Memory B cell (primary cell): ENCODE data around the gene SLC13A2.
"Not testable (repeated sequence)": the region's sequence is repeated elsewhere in the genome, so short reads cannot be mapped to it uniquely, and the experiment has no call there.

ENCODE experiments used
- ATAC-seq: fragments of 150-1000 bp; cut with Tn5 transposase; 2 replicates; pipeline ENCODE4 v1.10.0; 2021; ENCODE audit warnings: low read depth, mild to moderate bottlenecking, moderate library complexity
- DNase-seq, 2 donors: peaks; one replicate each; pipeline ENCODE4 v3.0.0; 2022; ENCODE audit warnings: low spot score in 2 of 2
- H3K27ac Mint-ChIP-seq: one replicate; pipeline ENCODE4 v1.8.0; 2022; ENCODE audit warnings: mild to moderate bottlenecking, moderate library complexity, mixed read lengths
- H3K27me3 Mint-ChIP-seq: one replicate; pipeline ENCODE4 v1.8.0; 2022; ENCODE audit warnings: mixed read lengths
- H3K36me3 Mint-ChIP-seq: one replicate; pipeline ENCODE4 v1.8.0; 2022; ENCODE audit warnings: mild to moderate bottlenecking, mixed read lengths
- H3K4me1 Mint-ChIP-seq: one replicate; pipeline ENCODE4 v1.8.0; 2022; ENCODE audit warnings: mixed read lengths
- H3K4me3 Mint-ChIP-seq: one replicate; pipeline ENCODE4 v1.8.0; 2022; ENCODE audit warnings: mild to moderate bottlenecking, moderate library complexity, mixed read lengths
- H3K9me3 Mint-ChIP-seq: one replicate; pipeline ENCODE4 v1.8.0; 2022; ENCODE audit warnings: mixed read lengths

SLC13A2 gene, protein sequence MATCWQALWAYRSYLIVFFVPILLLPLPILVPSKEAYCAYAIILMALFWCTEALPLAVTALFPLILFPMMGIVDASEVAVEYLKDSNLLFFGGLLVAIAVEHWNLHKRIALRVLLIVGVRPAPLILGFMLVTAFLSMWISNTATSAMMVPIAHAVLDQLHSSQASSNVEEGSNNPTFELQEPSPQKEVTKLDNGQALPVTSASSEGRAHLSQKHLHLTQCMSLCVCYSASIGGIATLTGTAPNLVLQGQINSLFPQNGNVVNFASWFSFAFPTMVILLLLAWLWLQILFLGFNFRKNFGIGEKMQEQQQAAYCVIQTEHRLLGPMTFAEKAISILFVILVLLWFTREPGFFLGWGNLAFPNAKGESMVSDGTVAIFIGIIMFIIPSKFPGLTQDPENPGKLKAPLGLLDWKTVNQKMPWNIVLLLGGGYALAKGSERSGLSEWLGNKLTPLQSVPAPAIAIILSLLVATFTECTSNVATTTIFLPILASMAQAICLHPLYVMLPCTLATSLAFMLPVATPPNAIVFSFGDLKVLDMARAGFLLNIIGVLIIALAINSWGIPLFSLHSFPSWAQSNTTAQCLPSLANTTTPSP

DNA sequence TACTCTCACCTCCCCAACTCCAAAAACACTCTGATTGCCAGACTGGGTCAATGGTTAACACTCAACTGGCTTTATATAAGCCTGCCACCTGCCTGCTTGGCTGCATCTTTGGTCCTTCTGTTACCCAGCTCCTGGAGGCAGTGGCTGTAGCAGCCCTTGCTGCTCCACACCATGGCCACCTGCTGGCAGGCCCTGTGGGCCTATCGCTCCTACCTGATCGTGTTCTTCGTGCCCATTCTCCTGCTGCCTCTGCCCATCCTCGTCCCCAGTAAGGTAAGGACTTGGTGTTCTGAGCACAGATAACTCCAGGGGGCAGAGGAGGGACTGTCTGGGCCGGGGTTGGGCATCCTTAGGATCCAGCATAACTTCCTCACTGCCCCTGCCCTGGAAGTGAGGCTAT is at the start of gene SLC13A2:
SLC13A2 (plus strand) TSS at position 103 of the 400 bp plus-strand sequence; CDS start at position 172, 69 bp downstream.
- ATAC-seq, result no peak
- H3K4me1 Mint-ChIP-seq, result peaks cover 3% of the 10 kb centered on the region
- H3K27me3 Mint-ChIP-seq, result peaks cover 4% of the 10 kb centered on the region
- H3K4me3 Mint-ChIP-seq, result no peak within 1 kb of the TSS
- DNase-seq, result no peak
- H3K9me3 Mint-ChIP-seq, result no peaks in the 10 kb centered on the region
- no peaks in the 10 kb centered on the region for H3K36me3 Mint-ChIP-seq
- no peak within 1 kb of the TSS for H3K27ac Mint-ChIP-seq

DNA sequence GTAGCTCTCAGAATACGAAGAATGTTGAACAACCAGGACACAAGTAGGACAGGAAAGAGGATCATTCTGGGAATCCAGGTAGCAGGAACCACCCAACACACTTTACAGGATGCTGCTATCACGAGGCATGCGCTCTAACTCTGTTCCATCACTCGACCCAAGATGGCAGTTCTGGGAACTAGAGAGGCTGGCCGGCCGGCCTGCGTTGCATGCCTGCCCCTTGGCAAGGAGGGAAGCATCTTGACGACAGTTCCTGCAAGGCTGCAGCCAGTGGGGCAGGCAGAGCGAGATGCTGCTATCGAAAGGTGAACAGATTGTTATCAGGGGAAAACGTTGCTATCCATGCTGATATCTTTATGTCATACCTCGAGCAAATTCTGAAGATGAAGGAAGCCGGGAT is 48.2 kb upstream of the SLC13A2 start:
- DNase-seq, result no peak
- peaks cover 14% of the 10 kb centered on the region for H3K27me3 Mint-ChIP-seq
- no peak overlapping the region for H3K4me3 Mint-ChIP-seq
- no peaks in the 10 kb centered on the region for H3K4me1 Mint-ChIP-seq
- no peak for ATAC-seq
- no peak overlapping the region for H3K27ac Mint-ChIP-seq
- H3K36me3 Mint-ChIP-seq, result no peaks in the 10 kb centered on the region
- no peaks in the 10 kb centered on the region for H3K9me3 Mint-ChIP-seq

DNA sequence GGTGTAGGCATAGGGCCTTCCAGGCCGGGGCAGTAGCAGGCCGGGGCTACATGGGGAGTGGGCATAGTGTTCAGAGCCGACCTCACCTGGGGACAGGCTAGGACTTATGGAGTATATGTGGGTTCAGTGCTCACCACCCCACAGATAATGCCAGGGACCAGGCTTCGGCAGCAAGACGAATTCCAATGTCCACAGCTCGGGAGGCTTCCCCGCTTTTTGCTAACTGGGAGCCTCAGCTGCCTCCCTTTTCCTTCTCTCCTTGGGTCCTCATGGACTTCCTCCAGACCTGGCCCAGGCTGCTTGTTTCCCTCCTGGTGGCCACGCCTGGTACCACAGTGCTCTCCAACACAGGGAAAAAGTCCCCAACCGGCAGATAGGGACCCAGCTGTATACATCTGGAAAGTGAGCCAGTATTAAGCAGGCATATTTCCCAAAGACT is 47.3 kb upstream of the SLC13A2 start:
- Mint-ChIP-seq H3K4me1 (no peaks in the 10 kb centered on the region), H3K9me3 (no peaks in the 10 kb centered on the region), H3K36me3 (no peaks in the 10 kb centered on the region), H3K27ac (no peak overlapping the region), H3K4me3 (no peak overlapping the region), H3K27me3 (peaks cover 14% of the 10 kb centered on the region)
- ATAC-seq (no peak), DNase-seq (no peak)

GRCh38 chr17:28427371-28427770 is 46.1 kb upstream of the SLC13A2 start:
- DNase-seq (no peak), ATAC-seq (no peak)
- no peak overlapping the region for H3K4me3 Mint-ChIP-seq
- peaks cover 17% of the 10 kb centered on the region for H3K27me3 Mint-ChIP-seq
- H3K9me3 Mint-ChIP-seq, result no peaks in the 10 kb centered on the region
- no peaks in the 10 kb centered on the region for H3K36me3 Mint-ChIP-seq
- H3K4me1 Mint-ChIP-seq, result no peaks in the 10 kb centered on the region
- H3K27ac Mint-ChIP-seq, result no peak overlapping the region

- ATAC-seq, H3K36me3 Mint-ChIP-seq, H3K27ac Mint-ChIP-seq, H3K9me3 Mint-ChIP-seq, H3K4me3 Mint-ChIP-seq, H3K4me1 Mint-ChIP-seq, DNase-seq: not testable (repeated sequence)
- H3K27me3 Mint-ChIP-seq, result peaks cover 17% of the 10 kb centered on the region
Observed at GRCh38 chr17:28427982-28428381, 45.5 kb upstream of the SLC13A2 start.

- H3K9me3 Mint-ChIP-seq, result no peaks in the 10 kb centered on the region
- peaks cover 1% of the 10 kb centered on the region for H3K36me3 Mint-ChIP-seq
- no peak overlapping the region for H3K4me3 Mint-ChIP-seq
- peaks cover 3% of the 10 kb centered on the region for H3K27me3 Mint-ChIP-seq
- no peak for ATAC-seq
- peaks cover 2% of the 10 kb centered on the region for H3K4me1 Mint-ChIP-seq
- H3K27ac Mint-ChIP-seq, result no peak overlapping the region
- no peak for DNase-seq
Observed at GRCh38 chr17:28433721-28434120, 39.7 kb upstream of the SLC13A2 start.

DNA sequence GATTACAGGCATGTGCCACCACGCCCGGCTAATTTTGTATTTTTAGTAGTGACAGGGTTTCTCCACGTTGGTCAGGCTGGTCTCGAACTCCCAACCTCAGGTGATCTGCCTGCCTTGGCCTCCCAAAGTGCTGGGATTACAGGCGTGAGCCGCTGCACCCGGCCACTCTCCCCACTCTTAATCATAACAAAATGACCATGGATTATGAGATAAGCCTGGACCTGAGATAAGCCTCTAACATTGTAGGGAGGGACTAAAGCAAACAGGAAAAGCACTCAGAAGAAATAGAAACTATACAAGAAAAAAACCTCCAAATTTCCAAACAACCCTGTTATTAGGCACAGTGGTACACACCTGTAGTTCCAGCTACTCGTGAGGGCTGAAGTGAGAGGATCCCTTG is 39.1 kb upstream of the SLC13A2 start:
- not testable (repeated sequence) for ATAC-seq, H3K27ac Mint-ChIP-seq, H3K4me3 Mint-ChIP-seq

GRCh38 chr17:28443901-28444638 is 29.4 kb upstream of the SLC13A2 start:
- no peak overlapping the region for H3K27ac Mint-ChIP-seq
- H3K4me3 Mint-ChIP-seq, result no peak overlapping the region

More for the DNA sequence above, 39.1 kb upstream of the SLC13A2 start:
- H3K4me1 Mint-ChIP-seq, H3K9me3 Mint-ChIP-seq, H3K27me3 Mint-ChIP-seq, DNase-seq, H3K36me3 Mint-ChIP-seq: not testable (repeated sequence)

GRCh38 chr17:28446716-28447395 is 26.6 kb upstream of the SLC13A2 start:
- Mint-ChIP-seq H3K4me3 (no peak overlapping the region), H3K9me3 (peaks cover 9% of the 10 kb centered on the region), H3K27me3 (no peaks in the 10 kb centered on the region), H3K4me1 (no peaks in the 10 kb centered on the region), H3K27ac (no peak overlapping the region), H3K36me3 (peaks cover 2% of the 10 kb centered on the region)
- DNase-seq (no peak), ATAC-seq (no peak)

More at GRCh38 chr17:28443901-28444638, 29.4 kb upstream of the SLC13A2 start:
- peaks cover 2% of the 10 kb centered on the region for H3K9me3 Mint-ChIP-seq
- no peaks in the 10 kb centered on the region for H3K4me1 Mint-ChIP-seq
- no peaks in the 10 kb centered on the region for H3K27me3 Mint-ChIP-seq
- DNase-seq, result no peak
- H3K36me3 Mint-ChIP-seq, result no peaks in the 10 kb centered on the region
- ATAC-seq, result no peak

GRCh38 chr17:28447396-28447760 is 26.1 kb upstream of the SLC13A2 start:
- peaks cover 9% of the 10 kb centered on the region for H3K9me3 Mint-ChIP-seq

GRCh38 chr17:28449859-28450258 is 23.6 kb upstream of the SLC13A2 start:
- ATAC-seq, result no peak
- Mint-ChIP-seq H3K4me1 (no peaks in the 10 kb centered on the region), H3K36me3 (peaks cover 2% of the 10 kb centered on the region), H3K27me3 (peaks cover 3% of the 10 kb centered on the region), H3K9me3 (peaks cover 9% of the 10 kb centered on the region), H3K27ac (no peak overlapping the region), H3K4me3 (no peak overlapping the region)
- DNase-seq, result no peak

More at GRCh38 chr17:28447396-28447760, 26.1 kb upstream of the SLC13A2 start:
- H3K27me3 Mint-ChIP-seq, result no peaks in the 10 kb centered on the region
- ATAC-seq (no peak), DNase-seq (no peak)
- H3K4me3 Mint-ChIP-seq, result no peak overlapping the region
- H3K27ac Mint-ChIP-seq, result no peak overlapping the region
- H3K36me3 Mint-ChIP-seq, result peaks cover 2% of the 10 kb centered on the region
- H3K4me1 Mint-ChIP-seq, result no peaks in the 10 kb centered on the region

DNA sequence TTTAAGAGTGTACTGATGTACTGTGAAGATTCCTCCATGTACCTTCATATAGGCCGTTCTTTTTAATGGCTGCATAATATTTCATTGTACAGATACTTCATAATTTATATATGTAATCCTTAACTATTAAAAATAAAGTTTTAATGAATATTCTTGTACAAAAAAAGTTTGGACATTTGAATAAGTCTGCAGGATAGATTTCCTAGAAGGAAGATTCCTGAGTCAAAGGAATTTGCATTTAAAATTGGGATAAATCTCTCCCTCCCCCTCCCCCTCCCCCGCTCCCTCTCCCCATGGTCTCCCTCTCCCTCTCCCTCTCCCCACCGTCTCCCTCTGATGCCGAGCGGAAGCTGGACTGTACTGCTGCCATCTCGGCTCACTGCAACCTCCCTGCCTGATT is 15.6 kb upstream of the SLC13A2 start:
- no peak for ATAC-seq
- Mint-ChIP-seq H3K4me1 (no peaks in the 10 kb centered on the region), H3K27ac (no peak overlapping the region), H3K9me3 (no peaks in the 10 kb centered on the region), H3K36me3 (no peaks in the 10 kb centered on the region), H3K4me3 (no peak overlapping the region), H3K27me3 (peaks cover 3% of the 10 kb centered on the region)
- no peak for DNase-seq

DNA sequence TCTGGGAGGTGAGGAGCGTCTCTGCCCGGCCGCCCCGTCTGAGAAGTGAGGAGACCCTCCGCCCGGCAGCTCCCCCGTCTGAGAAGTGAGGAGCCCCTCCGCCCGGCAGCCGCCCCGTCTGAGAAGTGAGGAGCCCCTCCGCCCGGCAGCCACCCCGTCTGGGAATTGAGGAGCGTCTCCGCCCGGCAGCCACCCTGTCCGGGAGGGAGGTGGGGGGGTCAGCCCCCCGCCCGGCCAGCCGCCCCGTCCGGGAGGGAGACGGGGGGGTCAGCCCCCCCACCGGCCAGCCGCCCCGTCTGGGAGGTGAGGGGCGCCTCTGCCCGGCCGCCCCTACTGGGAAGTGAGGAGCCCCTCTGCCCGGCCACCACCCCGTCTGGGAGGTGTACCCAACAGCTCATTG is 14.6 kb upstream of the SLC13A2 start:
- H3K27me3 Mint-ChIP-seq, H3K36me3 Mint-ChIP-seq, DNase-seq, H3K4me1 Mint-ChIP-seq, H3K4me3 Mint-ChIP-seq, H3K27ac Mint-ChIP-seq, ATAC-seq, H3K9me3 Mint-ChIP-seq: not testable (repeated sequence)

- Mint-ChIP-seq H3K27me3 (peaks cover 9% of the 10 kb centered on the region), H3K27ac (no peak overlapping the region), H3K36me3 (no peaks in the 10 kb centered on the region), H3K4me1 (no peaks in the 10 kb centered on the region), H3K9me3 (no peaks in the 10 kb centered on the region), H3K4me3 (no peak overlapping the region)
- DNase-seq, result no peak
- ATAC-seq, result no peak
Observed at GRCh38 chr17:28460901-28461300, 12.5 kb upstream of the SLC13A2 start.
